DMS53 treated with DMSO at 0.1 percent for 48 hours (cell line): ENCODE results near the gene CAMTA1.

Experiments used
- DNase-seq: peaks from one replicate; lab custom pipeline; 2025; ENCODE audit not compliant: unreplicated experiment; lab: John Stamatoyannopoulos, UW

The CAMTA1 gene

GRCh38 chr1:7515175-7515574, 729.9 kb downstream of the CAMTA1 start:
- no peak for DNase-seq

DNA sequence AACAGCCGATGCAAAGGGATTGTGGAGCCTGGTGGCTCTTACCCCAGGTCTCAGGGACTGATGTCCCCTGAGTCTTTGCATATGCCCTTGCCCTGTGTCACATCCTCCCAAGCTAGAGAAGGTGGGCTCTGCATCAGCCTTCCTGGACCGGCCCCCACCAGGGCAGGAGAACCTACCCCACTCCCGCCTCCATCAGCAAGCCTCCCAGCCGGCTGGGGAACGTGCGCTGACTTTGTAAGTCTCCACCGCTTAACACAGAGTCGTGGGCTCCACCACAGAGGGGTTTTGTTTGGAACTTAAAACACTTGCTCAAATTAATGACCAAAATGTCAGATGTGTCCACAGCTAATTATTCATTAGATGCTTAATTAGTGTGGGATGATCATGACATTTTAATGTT, 730.6 kb downstream of the CAMTA1 start:
- DNase-seq = no peak

- no peak for DNase-seq
Measured at GRCh38 chr1:7516341-7516740, 731.1 kb downstream of the CAMTA1 start.

- no peak for DNase-seq
Measured at GRCh38 chr1:7516929-7517328, 731.7 kb downstream of the CAMTA1 start.

- no peak for DNase-seq
Measured at GRCh38 chr1:7517611-7518330, 732.5 kb downstream of the CAMTA1 start.

GRCh38 chr1:7518411-7518810, 733.2 kb downstream of the CAMTA1 start:
- DNase-seq = no peak

GRCh38 chr1:7519181-7519860, 734.1 kb downstream of the CAMTA1 start:
- no peak for DNase-seq

GRCh38 chr1:7519861-7520395, 734.7 kb downstream of the CAMTA1 start:
- no peak for DNase-seq

DNA sequence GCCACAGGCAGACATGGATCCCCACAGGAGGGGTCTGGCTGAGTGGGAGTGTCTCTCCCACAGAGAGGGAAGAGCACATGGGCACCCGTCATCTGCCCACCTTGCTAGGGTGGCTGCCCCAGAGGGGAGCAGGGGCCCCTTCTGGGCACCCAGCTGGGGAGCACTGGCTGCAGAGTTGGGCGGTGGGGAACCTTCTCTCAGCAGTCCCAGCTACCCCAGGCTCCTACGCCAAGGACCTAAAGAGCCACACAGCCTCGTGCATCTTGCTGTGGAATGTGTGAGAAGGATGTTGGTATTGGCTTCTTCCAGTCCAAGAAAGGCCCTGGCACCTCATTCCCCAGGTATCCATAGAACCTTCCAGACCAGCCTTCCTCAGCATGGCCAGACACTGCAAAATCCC, 735.2 kb downstream of the CAMTA1 start:
- DNase-seq = no peak

DNA sequence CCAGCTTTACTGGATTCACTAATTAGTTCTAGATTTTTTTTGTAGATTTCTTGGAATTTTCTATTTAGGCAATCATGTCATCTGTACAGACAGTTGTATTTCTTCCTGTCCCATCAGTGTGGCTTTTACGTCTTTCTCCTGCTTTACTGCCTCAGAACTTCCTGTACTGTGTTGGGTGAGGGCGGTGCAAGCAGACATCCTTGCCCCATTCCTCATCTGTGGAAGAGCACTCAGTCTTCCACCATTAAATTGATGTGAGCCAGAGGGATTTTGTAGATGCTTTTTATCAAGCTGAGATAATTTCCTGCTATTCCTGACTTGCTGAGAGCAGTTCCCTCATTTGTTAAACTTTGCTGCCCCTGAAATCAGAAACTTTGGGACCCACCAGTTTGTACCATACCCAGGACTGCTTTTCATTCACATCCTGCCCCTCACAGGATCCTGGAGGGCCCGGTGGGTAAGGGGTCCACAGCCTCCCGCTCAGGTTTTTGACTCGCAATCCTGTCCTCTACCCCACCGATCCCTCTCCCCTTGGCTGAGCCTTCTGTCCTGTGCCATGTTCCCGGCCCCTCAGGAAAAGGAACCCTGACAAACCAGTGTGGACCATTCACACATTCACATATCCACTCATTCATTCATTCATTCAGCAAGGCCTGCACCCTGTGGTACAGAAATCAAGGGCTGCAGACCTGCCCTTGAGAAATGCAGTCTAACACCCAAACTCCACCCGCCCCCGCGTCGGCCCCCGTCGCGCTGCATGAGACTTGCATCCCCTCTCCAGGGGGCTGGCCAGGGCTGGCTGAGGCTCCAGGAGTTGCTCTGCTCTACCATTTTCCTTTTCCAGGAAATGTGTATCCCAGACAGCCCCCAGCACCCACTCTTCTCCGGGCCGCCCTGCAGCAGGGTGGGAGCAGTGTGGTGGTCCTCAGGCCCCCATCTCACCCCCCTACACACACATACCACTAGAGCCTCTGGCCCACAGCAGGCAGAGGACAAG, 739.4 kb downstream of the CAMTA1 start:
- no peak for DNase-seq

DNA sequence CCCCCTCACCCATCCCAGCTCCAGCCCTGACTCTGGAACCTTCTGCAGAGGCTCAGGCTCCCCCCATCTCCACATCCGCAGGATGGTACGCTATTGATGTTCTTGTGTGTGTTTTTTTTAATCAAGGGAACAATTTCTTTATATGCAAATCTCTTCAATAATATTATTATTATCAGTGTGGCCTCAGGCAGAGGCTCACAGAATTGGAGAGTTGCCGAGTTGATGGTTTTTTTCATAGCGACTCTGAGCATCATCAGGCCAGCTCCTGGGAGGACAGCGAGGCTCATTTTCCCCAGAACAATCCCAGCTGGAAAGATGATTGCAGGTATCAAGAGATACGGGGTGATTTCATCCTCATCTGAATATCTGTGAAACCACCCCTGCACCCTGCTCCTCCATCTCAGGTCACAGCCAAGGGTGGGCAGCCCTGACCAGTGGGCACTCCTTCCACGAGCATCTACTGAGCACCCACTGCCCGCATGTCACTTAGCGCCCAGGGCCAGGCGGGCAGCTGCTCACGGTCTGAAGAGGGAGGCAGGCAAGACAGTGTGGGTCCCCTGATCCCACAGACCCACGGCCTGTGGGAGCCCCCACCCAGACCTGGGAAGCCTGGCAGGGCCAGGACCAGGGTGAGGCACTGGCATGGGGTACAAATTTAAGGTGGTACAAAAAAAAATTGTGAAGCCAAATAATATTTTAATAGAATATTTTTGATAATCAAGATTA, 740.2 kb downstream of the CAMTA1 start:
- DNase-seq = no peak

DNA sequence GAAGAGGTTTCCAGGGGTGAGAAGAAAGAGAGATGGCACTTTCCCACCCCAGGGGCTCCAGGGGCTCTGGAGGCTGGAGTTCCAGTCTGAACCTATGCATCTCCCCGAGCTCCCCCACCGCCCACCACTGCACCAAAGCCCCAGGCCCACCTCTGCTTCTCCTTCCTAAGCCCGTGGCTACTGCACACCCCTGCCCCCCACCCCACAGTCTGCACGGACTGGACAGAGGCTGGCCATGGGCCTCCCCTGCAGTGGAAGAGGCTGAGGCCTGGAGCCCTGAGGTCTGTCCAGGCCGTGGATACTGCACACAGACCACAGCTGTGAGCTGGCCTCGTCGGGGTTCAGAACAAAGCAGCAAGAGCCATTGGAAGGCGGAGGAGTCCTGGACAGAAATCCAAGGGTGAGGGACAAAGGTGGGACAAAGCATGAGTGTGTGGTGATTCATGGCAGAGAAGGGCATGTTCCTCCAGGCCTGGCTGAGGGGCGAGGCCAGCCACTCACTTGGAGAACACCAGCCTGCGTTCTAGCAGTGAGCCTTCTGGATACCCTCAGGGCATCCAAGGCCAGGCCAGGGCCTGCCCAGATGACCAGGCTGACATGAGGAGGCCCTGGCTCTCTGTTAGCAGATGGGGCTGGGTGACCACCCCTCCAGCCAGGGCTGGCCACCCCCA, 741.1 kb downstream of the CAMTA1 start:
- no peak for DNase-seq

DNA sequence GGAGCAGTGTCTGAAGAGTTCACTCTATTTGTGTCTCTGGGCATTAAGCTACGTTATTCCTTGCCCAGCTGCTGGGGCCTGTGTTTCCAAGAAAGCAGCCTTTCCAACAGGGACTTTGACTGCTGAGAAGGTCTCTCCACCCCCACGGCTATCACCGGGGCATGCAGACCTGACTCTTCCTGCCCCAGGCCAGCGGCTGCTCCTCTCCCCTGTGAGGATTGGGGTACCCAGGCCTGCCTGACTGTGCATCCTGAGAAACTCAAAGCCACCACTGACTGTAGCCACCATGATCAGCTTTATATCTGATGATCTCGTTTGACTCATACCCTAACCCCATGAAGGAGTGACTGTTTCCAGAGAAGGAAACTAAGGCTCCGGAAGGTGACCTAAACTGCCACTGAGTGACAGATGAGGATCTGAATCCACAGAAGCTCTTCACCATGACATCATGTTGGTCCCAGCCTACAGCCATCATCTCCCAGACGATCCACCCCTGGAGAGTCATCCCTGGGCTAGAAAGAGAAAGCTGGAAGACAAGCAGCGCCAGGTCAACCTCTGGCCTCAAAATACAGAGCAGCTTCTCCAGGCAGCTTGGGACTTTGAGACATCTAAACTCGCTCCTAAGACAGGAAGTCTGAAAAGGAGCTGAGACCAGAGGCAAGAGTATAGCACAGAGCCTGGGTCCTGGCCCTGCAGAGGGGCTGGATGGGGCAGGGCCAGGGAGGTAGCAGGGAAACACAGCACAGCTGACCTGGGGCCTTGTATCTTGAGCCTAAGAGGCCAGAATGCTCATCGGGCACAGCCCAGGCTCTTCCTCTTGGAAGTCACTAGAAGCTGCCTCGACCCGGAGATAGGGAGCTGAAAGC, 741.8 kb downstream of the CAMTA1 start:
- no peak for DNase-seq

DNA sequence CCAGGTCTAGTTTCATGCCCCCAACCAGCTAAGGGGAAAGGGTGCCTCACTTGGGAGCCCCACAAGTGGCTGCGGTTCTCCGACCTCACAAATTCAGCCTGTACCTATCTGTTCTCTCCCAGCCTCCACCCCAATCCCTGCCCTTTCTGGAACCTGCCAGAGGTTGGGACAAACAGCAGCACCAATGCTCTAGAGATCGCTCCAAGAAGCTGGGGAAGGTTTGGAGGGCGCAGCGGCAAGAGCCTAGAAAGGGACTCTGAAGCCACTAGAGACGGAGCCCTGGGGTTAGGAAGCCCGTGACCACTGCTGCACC, 742.4 kb downstream of the CAMTA1 start:
- DNase-seq = no peak

DNA sequence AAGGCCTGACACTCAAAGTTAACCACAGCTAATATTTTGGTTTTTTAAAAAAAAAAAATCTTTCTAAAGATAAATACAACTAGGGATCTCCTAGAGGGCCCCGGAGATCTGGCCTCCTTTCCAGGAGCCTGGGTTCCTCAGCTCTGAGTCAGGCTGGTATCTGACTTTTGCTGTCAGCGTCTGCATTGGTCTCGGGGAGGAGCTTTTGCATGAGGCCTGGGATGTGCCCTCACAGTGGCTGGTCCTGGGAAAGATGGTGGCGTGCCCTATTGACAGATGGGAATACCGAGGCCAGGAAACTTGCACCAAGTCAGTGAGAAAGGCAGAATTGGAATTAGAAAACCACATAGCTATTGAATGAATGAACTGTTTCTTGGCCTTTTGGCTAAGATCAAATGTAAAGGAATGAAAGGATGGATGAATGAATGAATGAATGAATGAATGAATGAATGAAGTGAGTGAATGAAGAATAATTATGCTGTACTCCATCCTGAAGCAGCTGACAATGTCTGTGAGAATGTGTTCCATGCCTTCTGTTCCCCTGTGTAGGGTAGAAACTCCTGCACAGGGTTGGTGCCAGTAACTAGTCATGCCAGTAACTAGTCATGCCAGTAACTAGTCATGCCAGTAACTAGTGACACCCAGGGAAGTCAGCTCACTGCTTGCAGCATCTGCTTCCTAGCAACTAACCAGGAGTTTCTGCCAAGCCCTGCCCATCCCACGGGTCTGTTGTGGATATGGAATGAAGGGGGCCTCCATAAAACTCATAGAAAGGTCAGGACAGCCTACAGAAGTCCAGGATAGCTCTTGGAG, 743.3 kb downstream of the CAMTA1 start:
- DNase-seq = no peak

GRCh38 chr1:7529917-7530316, 744.7 kb downstream of the CAMTA1 start:
- no peak for DNase-seq

- DNase-seq = no peak
Measured at GRCh38 chr1:7531562-7532340, 746.5 kb downstream of the CAMTA1 start.

DNA sequence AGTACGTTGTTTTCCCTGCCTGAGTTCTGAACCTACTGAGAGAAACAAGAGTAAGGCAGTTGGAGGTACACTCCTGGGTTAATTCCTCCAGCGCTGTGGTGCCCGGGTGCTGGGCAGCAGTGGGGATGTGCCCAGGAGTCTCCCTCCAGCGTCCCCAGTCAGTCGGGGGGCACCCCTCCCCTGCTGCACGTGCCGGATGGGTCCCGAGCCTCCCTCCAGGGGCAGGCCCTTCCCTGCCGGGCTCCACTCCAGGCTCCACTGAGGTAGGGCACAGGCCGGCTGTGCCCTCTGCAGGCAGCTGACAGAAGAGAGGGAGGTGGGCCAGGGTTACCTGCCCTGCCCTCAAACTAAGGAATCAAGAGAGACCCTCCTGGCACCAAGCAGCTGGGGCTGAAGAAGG, 747.8 kb downstream of the CAMTA1 start:
- DNase-seq = no peak
